Lung microvascular endothelial cell (primary cell): Measurements from ENCODE around the gene OR2H2. TPM values are rescaled to one million over a fixed set of nuclear protein-coding genes. Genes with fewer than 3 reads are reported as not detected.

Experiments used
- DNase-seq, 2 donors: peaks; one replicate each; pipeline versions ENCODE4 v3.0.0 to v3.0.0-alpha.2; 2010; ENCODE audit warnings: low read depth in 2 of 2
- total RNA-seq: library from RNA; depleted of rRNA; stranded (reverse); fragments of >200 nt; gene quantifications from 2 replicates; pipeline ENCODE4 v1.2.1, GENCODE V29; 2014

OR2H2 gene
- total RNA-seq, 1 donor from 2014 or later = not detected

DNA sequence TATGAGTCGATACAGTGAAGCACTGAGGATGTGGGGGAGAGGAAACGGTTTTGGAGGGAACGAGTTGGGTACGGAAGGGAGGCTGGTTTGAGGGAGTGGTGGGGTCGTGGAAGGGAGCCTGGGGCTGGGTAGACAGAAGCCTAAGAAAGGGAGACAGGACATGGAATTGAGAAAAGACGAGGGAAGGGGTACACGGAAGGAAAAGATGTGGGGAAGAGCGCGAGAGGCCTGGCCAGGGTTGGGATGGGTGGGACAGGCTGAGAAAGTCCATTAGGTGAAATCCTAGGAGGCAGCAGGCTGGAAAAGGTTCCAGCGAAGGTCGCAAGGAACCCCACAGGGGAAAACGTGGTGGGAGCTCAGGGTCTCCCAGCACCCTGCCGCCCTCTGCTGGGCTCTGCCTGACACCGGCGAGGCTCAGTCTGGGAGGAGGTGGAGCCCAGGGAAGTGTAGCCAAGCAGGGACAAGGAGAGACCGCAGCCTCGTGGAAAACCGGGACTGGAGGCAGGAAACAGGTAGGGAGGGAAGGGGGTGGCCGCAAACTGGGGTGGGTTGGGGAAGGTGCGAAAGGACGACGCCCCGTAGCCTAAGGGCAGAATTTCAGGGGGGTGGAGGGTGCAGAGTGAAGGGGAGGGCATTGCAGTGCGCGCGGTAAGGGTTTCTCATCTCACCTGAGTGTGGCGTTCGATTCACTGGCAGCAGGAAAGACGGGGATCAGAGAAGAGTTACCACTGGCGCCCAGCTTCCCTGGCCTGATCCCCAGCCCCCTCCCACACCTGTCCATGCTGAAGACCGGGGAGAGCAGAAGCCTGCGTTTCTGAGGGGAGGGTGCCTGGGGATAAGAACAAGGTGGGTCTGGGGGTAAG lies 43.7 kb downstream of the OR2H2 start:
- peak; percentile 66 to 84 for DNase-seq

DNA sequence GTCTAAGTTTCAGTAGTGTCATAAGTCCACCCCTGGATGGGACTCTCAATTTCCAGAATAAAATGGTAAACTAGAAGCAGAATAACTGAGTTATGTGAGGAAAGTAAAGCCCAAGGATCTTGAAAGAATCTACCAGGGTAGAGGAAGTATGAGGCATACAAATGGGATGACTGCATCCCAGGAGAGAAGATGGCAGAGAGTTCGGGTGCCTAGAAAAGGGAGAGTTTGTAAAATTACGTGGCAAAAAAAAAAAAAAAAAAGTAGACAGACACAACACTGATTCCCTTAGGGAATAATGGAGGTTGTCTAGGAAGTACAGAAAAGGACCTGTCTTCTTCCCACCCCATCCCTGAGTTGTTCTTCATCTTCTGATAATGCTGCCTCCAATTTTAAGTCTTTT lies 44.6 kb downstream of the OR2H2 start:
- DNase-seq = peak in 1 of 2 donors; percentile 39

GRCh38 chr6:29630315-29630714 lies 45.4 kb downstream of the OR2H2 start:
- DNase-seq = no peak

DNA sequence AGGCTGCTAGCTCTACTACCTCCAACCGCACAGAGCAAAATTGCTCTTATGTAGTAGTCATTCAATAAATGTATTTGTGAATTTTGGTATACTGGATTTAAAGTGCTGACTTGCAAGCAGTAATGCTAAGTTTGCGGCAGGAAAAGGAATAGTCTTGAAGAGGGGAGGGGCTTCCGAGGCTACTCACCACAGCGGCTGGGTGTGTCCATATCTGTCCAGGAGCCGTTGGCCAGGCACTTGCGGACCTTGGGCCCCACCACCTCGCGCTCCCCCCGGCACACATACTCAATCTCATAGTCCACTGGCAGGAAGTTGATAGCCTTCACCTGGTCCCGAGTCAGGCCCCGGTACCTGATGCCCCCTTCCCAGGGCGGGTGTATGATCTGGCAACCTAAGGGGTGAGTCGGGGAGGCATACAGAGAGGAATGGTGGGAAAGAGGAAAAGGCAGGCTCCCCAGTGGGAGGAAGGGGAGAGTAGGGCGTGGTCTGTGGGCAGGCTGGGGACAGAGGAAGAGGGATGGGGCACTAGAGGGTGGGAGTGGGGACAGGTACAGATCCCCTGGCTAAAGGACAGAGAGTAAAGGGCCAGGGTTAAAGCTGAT lies 46.4 kb downstream of the OR2H2 start:
- peak in 1 of 2 donors; percentile 60 for DNase-seq

DNA sequence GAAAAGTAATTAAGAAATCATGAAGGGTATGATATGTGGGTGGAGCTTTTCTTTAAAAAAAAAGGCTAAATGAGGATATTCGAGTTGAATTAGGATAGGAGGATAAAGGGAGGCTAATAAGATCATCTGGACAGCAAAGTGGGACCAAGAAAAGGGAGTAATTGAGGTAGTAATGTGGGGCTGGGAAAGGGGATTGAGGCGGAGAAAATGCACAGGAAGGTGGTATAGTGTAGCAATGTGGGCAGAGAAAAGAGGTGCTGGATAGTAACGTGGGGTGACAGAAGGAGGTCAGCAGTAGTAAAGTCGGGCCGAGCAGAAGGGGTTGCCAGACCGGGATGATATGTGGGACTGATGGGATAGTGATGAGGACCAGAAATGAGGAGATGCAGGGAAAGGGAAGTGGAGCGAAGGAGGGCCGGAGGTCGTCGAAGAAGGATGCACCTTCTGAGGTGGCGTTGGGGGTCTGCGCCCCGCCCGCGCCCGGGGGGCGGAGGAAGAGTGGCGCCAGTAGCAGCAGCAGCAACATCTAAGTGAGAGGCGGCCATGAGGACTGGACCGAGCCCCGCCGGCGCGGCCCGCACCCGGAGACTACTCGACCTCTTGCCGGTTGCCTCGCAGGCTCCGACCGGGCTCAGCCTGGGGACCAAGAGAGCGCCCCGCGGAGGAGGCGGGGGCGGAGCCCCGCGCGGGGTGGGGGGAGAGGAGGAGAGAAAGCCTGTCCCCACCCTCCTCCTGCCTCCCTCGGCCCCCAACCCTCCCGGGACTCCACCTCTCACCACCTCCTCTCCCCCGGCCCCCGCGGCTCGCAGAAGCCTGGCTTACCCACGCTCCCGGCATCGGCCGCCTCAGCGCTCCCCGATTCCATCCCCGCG lies 47.2 kb downstream of the OR2H2 start:
- peak in 1 of 2 donors; percentile 54 for DNase-seq

- DNase-seq = peak in 1 of 2 donors; percentile 75
Measured at GRCh38 chr6:29632789-29633533, 48.0 kb downstream of the OR2H2 start, which contains the start of gene GABBR1. GABBR1 (minus strand) TSS chr6:29633183; CDS start chr6:29632385, 798 bp downstream.

- no peak for DNase-seq
Measured at GRCh38 chr6:29633534-29633905, 48.6 kb downstream of the OR2H2 start.

DNA sequence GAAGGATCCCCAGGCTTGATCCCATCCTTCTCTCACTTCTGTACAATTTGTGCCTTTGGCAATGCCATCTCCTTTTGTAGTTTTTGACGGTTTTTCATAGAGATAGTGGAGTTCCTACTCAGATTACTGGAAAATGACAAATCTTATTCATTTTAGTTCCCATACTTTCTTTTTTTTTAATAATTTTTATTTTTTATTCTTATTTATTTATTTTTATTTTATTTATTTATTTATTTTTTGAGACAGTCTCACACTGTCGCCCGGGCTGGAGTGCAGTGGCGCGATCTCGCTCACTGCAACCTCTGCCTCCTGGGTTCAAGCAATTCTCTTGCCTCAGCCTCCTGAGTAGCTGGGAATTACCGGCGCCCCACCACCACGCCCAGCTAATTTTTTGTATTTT lies 52.3 kb downstream of the OR2H2 start:
- no peak for DNase-seq

Other genes starting within 250 kb of the OR2H2 start
- gene OR5V1, start 216.3 kb upstream of the OR2H2 start, total RNA-seq = not detected in 2 replicates
- gene OR12D3, start 209.8 kb upstream of the OR2H2 start, total RNA-seq = not detected in 2 replicates
- gene OR12D2, start 189.5 kb upstream of the OR2H2 start, total RNA-seq = not detected in 2 replicates
- gene OR12D1, start 170.2 kb upstream of the OR2H2 start, total RNA-seq = not detected in 2 replicates
- gene OR10C1, start 145.8 kb upstream of the OR2H2 start, total RNA-seq = not detected in 2 replicates
- not detected in 2 replicates for gene OR11A1, start 128.1 kb upstream of the OR2H2 start, total RNA-seq
- not detected in 2 replicates for gene OR2H1, start 128.0 kb upstream of the OR2H2 start, total RNA-seq
- gene MAS1L, start 97.2 kb upstream of the OR2H2 start, total RNA-seq = not detected in 2 replicates
- 29.2 and 39.0 TPM in 2 replicates for gene UBD, start 25.4 kb upstream of the OR2H2 start, total RNA-seq
- gene GABBR1, start 48.1 kb downstream of the OR2H2 start, total RNA-seq = 1.7 and 4.0 TPM in 2 replicates
- not detected in 2 replicates for gene MOG, start 72.0 kb downstream of the OR2H2 start, total RNA-seq
- gene ZFP57, start 96.0 kb downstream of the OR2H2 start, total RNA-seq = 1.4 TPM in 1 of 2 replicates, not detected in the other
- gene HLA-F, start 138.3 kb downstream of the OR2H2 start, total RNA-seq = 7.4 and 10.5 TPM in 2 replicates
- gene HLA-G, start 242.7 kb downstream of the OR2H2 start, total RNA-seq = not detected in 2 replicates